IMR-90 (cell line): ENCODE results near the gene SIPA1. TPM values are rescaled to one million over a fixed set of nuclear protein-coding genes. Genes with fewer than 3 reads are reported as not detected.
A peak's percentile ranks its signal among the peaks of the same experiment; 100 is the strongest.

Experiments
- ATAC-seq: fragments of 200-7000 bp; cut with Tn5 transposase; 2 replicates; pipeline ENCODE4 v1.9.1; 2020; ENCODE audit warnings: low read depth, mild to moderate bottlenecking, moderate library complexity
- BruUV-seq: library from RNA; stranded (reverse); fragments of 400-500 nt; replicated peaks from 2 replicates; lab custom pipeline; 2021; lab: Mats Ljungman, UMichigan
- CTCF ChIA-PET: fragments of 300-600 bp; formaldehyde crosslinking; extraction: SDS; loops from one replicate; lab custom pipeline; 2021; ENCODE audit warnings: antibody characterized with exemption; lab: Yijun Ruan, JAX
- POLR2A ChIA-PET: fragments of 300-600 bp; sonication (Branson Sonifier 250); formaldehyde crosslinking; loops from one replicate; lab custom pipeline; 2022; ENCODE audit warnings: antibody characterized with exemption; ENCODE audit not compliant: unreplicated experiment; lab: Charles Lee
- DNase-seq: peaks from one replicate; pipeline ENCODE4 v3.0.0; 2013
- H2AFZ ChIP-seq: replicated peaks from 2 replicates; pipeline ENCODE3; 2013; ENCODE audit warnings: low read length, mild to moderate bottlenecking; ENCODE audit not compliant: poor library complexity
- H2AK5ac ChIP-seq: 2 replicates; pipeline ENCODE4 v1.6.1; 2013; ENCODE audit warnings: low read depth, low read length, inconsistent platforms
- H2AK9ac ChIP-seq: replicated peaks from 2 replicates; pipeline ENCODE3; 2013; ENCODE audit warnings: mild to moderate bottlenecking, low read depth, low read length, moderate library complexity; ENCODE audit not compliant: poor library complexity
- H2BK120ac ChIP-seq: 2 replicates; pipeline ENCODE4 v1.6.1; 2013; ENCODE audit warnings: low read depth, low read length, inconsistent platforms
- H2BK15ac ChIP-seq: 3 replicates; pipeline ENCODE4 v1.6.1; 2013; ENCODE audit warnings: low read depth, low read length, inconsistent platforms
- H2BK20ac ChIP-seq: 2 replicates; pipeline ENCODE4 v1.6.1; 2013; ENCODE audit warnings: low read depth, mild to moderate bottlenecking, inconsistent platforms, low read length, moderate library complexity
- H2BK5ac ChIP-seq: 2 replicates; pipeline ENCODE4 v1.6.1; 2013; ENCODE audit warnings: mild to moderate bottlenecking, low read depth, low read length, inconsistent platforms; ENCODE audit not compliant: poor library complexity, severe bottlenecking
- H3K14ac ChIP-seq: replicated peaks from 2 replicates; pipeline ENCODE4 v1.6.1; 2013; ENCODE audit warnings: low read depth, low read length, inconsistent platforms
- H3K18ac ChIP-seq: 2 replicates; pipeline ENCODE4 v1.6.1; 2013; ENCODE audit warnings: low read depth, low read length, control low read depth
- H3K23ac ChIP-seq: 2 replicates; pipeline ENCODE4 v1.6.1; 2013; ENCODE audit warnings: low read depth, low read length, inconsistent platforms
- H3K27ac ChIP-seq: 2 replicates; pipeline ENCODE4 v1.5.1; 2013; ENCODE audit warnings: mild to moderate bottlenecking, control low read depth, low read length; ENCODE audit not compliant: insufficient read depth
- H3K27me3 ChIP-seq: 2 replicates; pipeline ENCODE4 v1.6.1; 2013; ENCODE audit warnings: low read length; ENCODE audit not compliant: control insufficient read depth, insufficient read depth
- H3K36me3 ChIP-seq: 2 replicates; pipeline ENCODE4 v1.6.1; 2013; ENCODE audit warnings: low read length, mixed read lengths; ENCODE audit not compliant: control insufficient read depth, insufficient read depth
- H3K4ac ChIP-seq: 2 replicates; pipeline ENCODE4 v1.6.1; 2013; ENCODE audit warnings: low read depth, low read length, inconsistent platforms
- H3K4me1 ChIP-seq: 2 replicates; pipeline ENCODE4 v1.6.1; 2013; ENCODE audit warnings: low read length, mixed read lengths; ENCODE audit not compliant: control insufficient read depth, insufficient read depth
- H3K4me2 ChIP-seq: 2 replicates; pipeline ENCODE4 v1.6.1; 2013; ENCODE audit warnings: low read depth, mild to moderate bottlenecking, control low read depth, low read length, moderate library complexity
- H3K4me3 ChIP-seq: 2 replicates; pipeline ENCODE4 v1.5.1; 2013; ENCODE audit warnings: low read depth, mild to moderate bottlenecking, control low read depth, low read length, moderate library complexity; ENCODE audit not compliant: insufficient read depth
- H3K56ac ChIP-seq: 2 replicates; pipeline ENCODE4 v1.6.1; 2013; ENCODE audit warnings: low read length, inconsistent platforms; ENCODE audit not compliant: insufficient read depth; ENCODE audit errors: extremely low read depth
- H3K79me1 ChIP-seq, 2 experiments: 2 replicates each; pipeline ENCODE4 v1.6.1; 2013; ENCODE audit warnings: low read length in 2 of 2, inconsistent platforms in 1 of 2, low read depth in 1 of 2
- H3K9ac ChIP-seq: 2 replicates; pipeline ENCODE4 v1.6.1; 2013; ENCODE audit warnings: low read depth, low read length, control low read depth
- H3K9me1 ChIP-seq: 2 replicates; pipeline ENCODE4 v1.6.1; 2013; ENCODE audit warnings: low read length, inconsistent platforms; ENCODE audit not compliant: insufficient read depth
- H3K9me3 ChIP-seq: 2 replicates; pipeline ENCODE4 v1.6.1; 2013; ENCODE audit warnings: low read length; ENCODE audit not compliant: control insufficient read depth, insufficient read depth
- H4K20me1 ChIP-seq: 2 replicates; pipeline ENCODE4 v1.6.1; 2013; ENCODE audit warnings: low read length, inconsistent platforms; ENCODE audit not compliant: insufficient read depth
- H4K5ac ChIP-seq: 2 replicates; pipeline ENCODE4 v1.6.1; 2013; ENCODE audit warnings: mild to moderate bottlenecking, low read depth, low read length, control low read depth
- H4K8ac ChIP-seq, 2 experiments: 2 replicates each; pipeline ENCODE4 v1.6.1; 2013; ENCODE audit warnings: low read depth in 2 of 2, low read length in 2 of 2, control low read depth in 1 of 2, inconsistent platforms in 1 of 2
- H4K91ac ChIP-seq: 2 replicates; pipeline ENCODE4 v1.6.1; 2013; ENCODE audit warnings: low read depth, low read length, inconsistent platforms; ENCODE audit not compliant: insufficient read depth
- CTCF ChIP-seq: conservative IDR thresholded peaks from 2 replicates; pipeline ENCODE4 v1.5.1; 2012; ENCODE audit warnings: mild to moderate bottlenecking, low read depth, low read length, improper control_type of control experiment
- FOS ChIP-seq: fragments of 150-350 bp; IDR thresholded peaks from 2 replicates; pipeline ENCODE4 v1.6.1; 2016; ENCODE audit warnings: low read depth, low read length
- MAFK ChIP-seq: IDR thresholded peaks from 2 replicates; pipeline ENCODE4 v1.6.1; 2012; ENCODE audit warnings: low read depth, low read length, improper control_type of control experiment
- RAD21 ChIP-seq: IDR thresholded peaks from 2 replicates; pipeline ENCODE4 v1.6.1; 2012; ENCODE audit warnings: low read length, improper control_type of control experiment
- SMC3 ChIP-seq: fragments of 150-350 bp; IDR thresholded peaks from 2 replicates; pipeline ENCODE4 v1.6.1; 2016; ENCODE audit warnings: low read depth, mild to moderate bottlenecking, antibody characterized with exemption, low read length, moderate library complexity
- WGBS, 2 experiments: methylation state at CpG; one replicate each; pipeline versions ENCODE4 v1.1.5 to v1.1.7; 2013; ENCODE audit warnings: missing lambda C conversion rate in 2 of 2; ENCODE audit not compliant: insufficient read length in 1 of 2; ENCODE audit errors: extremely low coverage in 2 of 2; 5-methylcytosine and 5-hydroxymethylcytosine counted together
- dilution Hi-C: fragments of 300-500 bp; cut with HindIII; formaldehyde crosslinking; loops from one replicate; pipeline ENCODE4 v1.14.3; 2018; ENCODE audit warnings: low sequenced_read_pairs; ENCODE audit not compliant: unreplicated experiment
- in situ Hi-C: fragments of 300-500 bp; cut with MboI; formaldehyde crosslinking; loops from 3 replicates; pipeline ENCODE4 v1.14.3; 2019; ENCODE audit warnings: low sequenced_read_pairs, inconsistent platforms, mixed read lengths
- intact Hi-C: fragments of 100-400 bp; cut with micrococcal nuclease; formaldehyde crosslinking; loops from 2 replicates; pipeline ENCODE4 v1.10.0; 2022
- polyA plus RNA-seq, 3 experiments: library from polyadenylated mRNA; depleted of rRNA; stranded (reverse); fragments of >200 nt; gene quantifications; 2 replicates each; pipeline ENCODE4 v1.2.3, GENCODE V29; 2012; ENCODE audit warnings: low replicate concordance in 1 of 3
- total RNA-seq: library from RNA; depleted of rRNA; stranded (reverse); fragments of >200 nt; gene quantifications from 2 replicates; pipeline ENCODE4 v1.2.3, GENCODE V29; 2012

Gene SIPA1
- total and polyA plus RNA-seq, 2 of the 4 experiments (the other 2 are of a cell fraction) = 10.6 to 39.7 TPM

GRCh38 chr11:65624931-65625627 is 12.8 kb upstream of the SIPA1 start (continued):
- TF ChIP-seq MAFK = no peak

- Histone ChIP-seq H4K5ac (no peak overlapping the region), H3K4me2 (no peak overlapping the region), H3K56ac (no peak overlapping the region), H2BK20ac (no peak overlapping the region), H3K4me3 (no peak overlapping the region), H2AK5ac (no peak overlapping the region), H3K27me3 (no peaks in the 10 kb centered on the region), H3K14ac (no peak overlapping the region), H2AFZ (no peak overlapping the region), H3K23ac (no peak overlapping the region), H3K79me1 (peaks cover 13 to 15% of the 10 kb centered on the region in 2 experiments; a peak in 2 of 4 replicates), H3K27ac (no peak overlapping the region), H2BK15ac (no peak overlapping the region), H4K91ac (no peak overlapping the region), H3K9me1 (no peaks in the 10 kb centered on the region), H3K9me3 (no peaks in the 10 kb centered on the region), H4K8ac (no peak overlapping the region), H3K36me3 (peaks cover 89% of the 10 kb centered on the region), H2AK9ac (no peak overlapping the region), H3K18ac (no peak overlapping the region), H3K9ac (no peak overlapping the region), H3K4me1 (no peaks in the 10 kb centered on the region), H3K4ac (no peak overlapping the region), H2BK120ac (no peak overlapping the region), H4K20me1 (no peaks in the 10 kb centered on the region; the same call in none of the 2 replicates), H2BK5ac (no peak overlapping the region)
- in situ Hi-C loops = no loop called here
- peak; percentile 23; the same call in 1 of the 2 replicates for TF ChIP-seq SMC3
- no peak for TF ChIP-seq FOS
- TF ChIP-seq RAD21 = peak; percentile 57
- peak; percentile 49 for TF ChIP-seq CTCF
- peak; percentile 79 for ATAC-seq
- intact Hi-C loops = no loop called here
- POLR2A ChIA-PET = interaction anchor here (0.6 kb wide), 2 partner anchors 85 to 285 kb away, joined by 3 to 14 read pairs; no protein-coding TSS in a partner anchor
- 89% methylated on average over 21 of the region's 30 CpGs; no CpG with 5 or more reads in 1 of the 2 experiments for WGBS, 2 experiments
- DNase-seq = no peak
- CTCF ChIA-PET = interaction anchor here (1.7 kb wide), 1 partner anchor 12 kb away, joined by 5 read pairs; the partner anchor contains the start of gene SIPA1
- BruUV-seq = no TSS peak
- dilution Hi-C loops = no loop called here
Measured at GRCh38 chr11:65625628-65626342, 12.1 kb upstream of the SIPA1 start.
